ENCODE results near the gene ATAD1.
"Not testable (repeated sequence)": the region's sequence is repeated elsewhere in the genome, so short reads cannot be mapped to it uniquely, and the experiment has no call there.

ATAD1 gene

GRCh38 chr10:87845624-87845998, 27.6 kb upstream of the ATAD1 start:
- no peak for DNase-seq

- DNase-seq = peak; percentile 70
Measured at GRCh38 chr10:87844837-87845623, 27.0 kb upstream of the ATAD1 start.

- no peak for DNase-seq
Measured at GRCh38 chr10:87843714-87844113, 25.7 kb upstream of the ATAD1 start.

- DNase-seq = peak; percentile 56
Measured at GRCh38 chr10:87842776-87843497, 24.9 kb upstream of the ATAD1 start.

GRCh38 chr10:87842220-87842641, 24.2 kb upstream of the ATAD1 start:
- DNase-seq = peak; percentile 23

- DNase-seq = no peak
Measured at GRCh38 chr10:87841186-87841585, 23.2 kb upstream of the ATAD1 start.

GRCh38 chr10:87838650-87839049, 20.6 kb upstream of the ATAD1 start:
- no peak for DNase-seq

- DNase-seq = no peak
Measured at GRCh38 chr10:87837445-87837844, 19.4 kb upstream of the ATAD1 start.

GRCh38 chr10:87836098-87836497, 18.1 kb upstream of the ATAD1 start:
- no peak for DNase-seq

- no peak for DNase-seq
Measured at GRCh38 chr10:87829986-87830729, 12.1 kb upstream of the ATAD1 start.

GRCh38 chr10:87829051-87829450, 11.0 kb upstream of the ATAD1 start:
- DNase-seq = not testable (repeated sequence)

- DNase-seq = no peak
Measured at GRCh38 chr10:87827681-87828080, 9.7 kb upstream of the ATAD1 start.

- DNase-seq = no peak
Measured at GRCh38 chr10:87826653-87827052, 8.6 kb upstream of the ATAD1 start.

GRCh38 chr10:87819289-87819585, 1.2 kb upstream of the ATAD1 start:
- DNase-seq = no peak

- peak; percentile 31 for DNase-seq
Measured at GRCh38 chr10:87818505-87819288, 671 bp upstream of the ATAD1 start.

GRCh38 chr10:87816898-87817608, 973 bp downstream of the ATAD1 start:
- peak; percentile 25 for DNase-seq

- no peak for DNase-seq
Measured at GRCh38 chr10:87816163-87816897, 1.7 kb downstream of the ATAD1 start.

- no peak for DNase-seq
Measured at GRCh38 chr10:87804939-87805569, 13.0 kb downstream of the ATAD1 start.

GRCh38 chr10:87803831-87804230, 14.2 kb downstream of the ATAD1 start:
- DNase-seq = no peak

GRCh38 chr10:87803328-87803727, 14.7 kb downstream of the ATAD1 start:
- DNase-seq = no peak

GRCh38 chr10:87801813-87802435, 16.1 kb downstream of the ATAD1 start:
- DNase-seq = not testable (repeated sequence)
